GM19324 (cell line): Measurements from ENCODE around the gene ACTG2.
"Not testable (repeated sequence)": the region's sequence is repeated elsewhere in the genome, so short reads cannot be mapped to it uniquely, and the experiment has no call there.

Experiments used
- ATAC-seq: cut with Tn5 transposase; IDR thresholded peaks from one replicate; pipeline ENCODE4 v1.9.1; 2021; ENCODE audit warnings: mild to moderate bottlenecking, moderate library complexity; ENCODE audit not compliant: unreplicated experiment, low FRiP score

ACTG2 gene

DNA sequence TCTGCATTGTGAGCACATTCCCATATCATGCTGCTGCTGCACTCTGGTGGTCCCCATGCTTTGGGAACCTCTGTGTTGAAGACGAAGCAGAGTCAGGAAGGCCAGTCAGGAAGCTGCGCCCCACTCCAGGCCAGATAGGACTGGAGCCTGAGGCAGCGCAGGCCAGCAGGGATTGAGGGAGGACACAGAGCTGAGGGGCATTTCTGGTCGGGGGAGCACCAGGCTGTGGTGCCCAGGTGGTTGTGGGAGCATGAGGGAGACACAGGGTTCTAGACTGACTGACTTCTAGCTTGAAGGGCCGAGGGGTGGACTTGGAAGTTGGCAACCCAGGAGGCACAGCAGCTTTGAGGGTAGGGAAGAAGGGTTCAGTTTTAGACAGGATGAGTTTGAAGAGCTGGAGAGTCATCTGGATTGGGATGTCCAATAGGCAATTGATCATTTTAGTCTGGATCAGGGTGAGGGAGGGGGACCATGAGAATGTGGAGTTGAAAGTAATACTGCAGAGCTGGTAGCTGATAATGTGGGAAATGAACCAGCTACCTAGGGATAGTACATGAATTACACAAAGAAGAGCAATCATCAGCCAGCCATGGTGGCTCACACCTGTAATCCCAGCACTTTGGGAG is 1.4 kb upstream of the ACTG2 start:
- no peak for ATAC-seq

- no peak for ATAC-seq
Observed at GRCh38 chr2:73893764-73894474, 1.1 kb downstream of the ACTG2 start.

- no peak for ATAC-seq
Observed at GRCh38 chr2:73894475-73894850, 1.7 kb downstream of the ACTG2 start.

- no peak for ATAC-seq
Observed at GRCh38 chr2:73894877-73895276, 2.1 kb downstream of the ACTG2 start.

DNA sequence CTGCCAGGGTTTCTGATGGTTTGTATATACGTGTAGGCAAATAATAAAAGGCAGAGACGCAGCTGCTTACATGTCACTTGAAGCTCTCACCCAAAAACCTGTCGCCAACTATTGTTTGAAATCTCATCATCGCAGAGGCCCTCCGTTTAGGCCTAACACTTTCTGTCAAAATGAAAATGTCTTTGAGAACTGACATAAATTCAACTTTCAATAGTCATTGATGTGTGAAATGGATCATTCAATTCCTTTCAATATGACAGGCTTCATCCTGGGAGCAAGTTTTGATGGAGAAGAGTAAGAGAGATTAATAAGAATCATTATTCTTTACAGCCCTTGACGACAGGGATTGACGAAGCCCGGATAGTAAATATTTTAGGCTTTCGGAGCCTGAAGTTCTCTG is 2.7 kb downstream of the ACTG2 start:
- ATAC-seq, result no peak

DNA sequence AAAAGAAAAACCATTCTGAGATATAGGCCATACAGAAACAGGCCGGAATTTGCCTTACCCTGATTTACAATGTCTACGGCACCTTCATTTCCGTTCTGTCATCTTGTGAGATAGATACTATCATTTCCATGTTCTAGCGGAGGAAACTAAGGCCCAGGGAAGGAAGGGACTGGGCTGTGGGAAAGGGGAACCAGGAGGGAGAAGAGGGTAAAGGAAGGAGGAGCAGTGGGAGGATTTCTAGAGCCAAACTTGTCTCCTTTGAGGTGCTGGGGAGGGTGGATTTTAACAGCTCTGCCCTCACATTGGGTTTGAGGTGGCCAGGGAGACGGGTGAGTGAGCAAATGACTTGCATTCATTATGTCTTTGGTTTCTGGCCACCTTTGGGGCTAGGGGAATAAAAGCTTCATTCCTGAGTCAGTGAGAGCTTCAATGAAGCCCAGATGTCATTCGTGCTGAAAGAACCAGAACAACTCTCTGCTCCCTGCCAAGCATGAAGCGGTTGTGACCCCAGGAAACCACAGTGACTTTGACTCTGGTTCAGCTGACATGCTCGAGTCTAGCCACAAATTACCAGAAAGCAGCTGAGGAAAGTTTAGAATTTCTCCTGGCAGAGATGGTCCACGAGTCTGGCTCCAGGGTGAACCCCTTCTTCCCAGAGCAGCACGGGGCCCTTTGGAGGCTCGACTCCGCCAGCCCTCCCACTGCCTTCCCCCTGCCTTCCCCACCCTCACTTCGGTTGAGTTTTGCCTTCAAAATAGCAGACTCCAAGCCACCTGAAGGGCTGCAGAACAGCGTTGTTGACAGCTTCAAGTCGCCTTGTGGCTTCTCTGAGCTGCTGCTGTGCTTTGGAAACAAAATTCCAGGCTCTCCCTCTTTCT is 3.8 kb downstream of the ACTG2 start:
- no peak for ATAC-seq

- ATAC-seq, result no peak
Observed at GRCh38 chr2:73897240-73897583, 4.4 kb downstream of the ACTG2 start.

GRCh38 chr2:73897934-73898333 is 5.1 kb downstream of the ACTG2 start:
- ATAC-seq, result no peak

DNA sequence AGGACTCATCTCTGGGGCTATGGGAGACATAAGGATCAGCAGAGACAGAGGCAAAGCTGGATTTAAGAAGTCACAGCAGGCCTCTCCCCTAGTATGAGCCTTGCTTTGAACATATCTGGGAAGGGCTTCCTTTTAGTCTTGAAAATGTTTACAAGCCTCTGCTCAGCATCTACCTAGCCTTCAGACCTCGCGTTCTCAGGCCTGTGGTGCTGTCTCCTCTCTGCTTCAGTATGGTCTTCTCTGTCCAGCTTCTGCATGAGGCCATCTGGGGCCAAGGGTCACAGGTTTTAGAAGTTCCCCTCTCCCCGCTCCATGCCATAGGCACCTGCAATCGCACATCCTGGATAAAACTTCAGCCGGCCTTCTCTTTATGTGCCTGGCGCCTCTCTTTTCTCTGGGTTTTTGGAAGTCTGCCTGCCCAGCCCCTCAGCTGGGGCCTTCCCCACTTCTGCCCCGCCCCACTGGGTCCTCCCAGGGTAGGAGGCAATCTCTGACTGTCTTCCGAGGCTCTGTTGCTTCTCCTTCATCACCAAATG is 7.1 kb downstream of the ACTG2 start:
- no peak for ATAC-seq

- ATAC-seq, result no peak
Observed at GRCh38 chr2:73901143-73901542, 8.3 kb downstream of the ACTG2 start.

DNA sequence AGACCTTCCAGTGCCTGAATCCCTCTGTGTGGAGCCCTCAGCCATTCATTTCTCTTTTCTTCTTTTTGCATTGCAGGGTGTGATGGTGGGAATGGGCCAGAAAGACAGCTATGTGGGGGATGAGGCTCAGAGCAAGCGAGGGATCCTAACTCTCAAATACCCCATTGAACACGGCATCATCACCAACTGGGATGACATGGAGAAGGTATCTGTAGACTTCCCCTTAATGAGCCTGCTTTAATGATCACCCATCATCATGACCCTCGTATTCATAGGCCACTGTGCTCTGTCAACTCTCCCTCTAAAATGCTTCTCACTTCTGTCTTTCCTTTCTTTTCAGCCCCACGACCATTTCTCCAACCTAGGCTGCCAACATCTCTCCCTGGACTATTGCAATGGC is 9.5 kb downstream of the ACTG2 start:
- ATAC-seq, result no peak

- no peak for ATAC-seq
Observed at GRCh38 chr2:73903313-73903712, 10.5 kb downstream of the ACTG2 start.

- ATAC-seq, result not testable (repeated sequence)
Observed at GRCh38 chr2:73903949-73904613, 11.3 kb downstream of the ACTG2 start.

DNA sequence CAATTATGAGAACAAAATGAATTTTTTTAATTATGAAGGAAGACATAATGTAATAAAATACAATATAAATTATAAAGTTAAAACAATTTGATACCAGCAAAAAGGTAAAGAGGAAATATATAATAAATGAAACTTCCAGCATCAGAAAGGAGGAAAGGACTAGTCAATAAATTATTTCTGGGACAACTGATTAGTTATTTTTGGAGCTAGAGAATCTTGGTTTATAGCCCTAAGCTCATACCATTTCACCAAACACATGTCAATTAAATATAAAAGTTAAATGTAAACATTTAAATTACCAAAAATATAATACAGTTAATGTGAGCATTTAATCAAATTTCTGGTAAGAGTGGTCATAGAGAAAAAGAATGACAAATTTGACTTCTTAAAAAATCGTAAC is 12.1 kb downstream of the ACTG2 start:
- ATAC-seq, result no peak

GRCh38 chr2:73906847-73907505 is 14.2 kb downstream of the ACTG2 start:
- ATAC-seq, result no peak

- ATAC-seq, result no peak
Observed at GRCh38 chr2:73907840-73908452, 15.1 kb downstream of the ACTG2 start.

GRCh38 chr2:73908689-73909652 is 16.2 kb downstream of the ACTG2 start:
- ATAC-seq, result no peak

DNA sequence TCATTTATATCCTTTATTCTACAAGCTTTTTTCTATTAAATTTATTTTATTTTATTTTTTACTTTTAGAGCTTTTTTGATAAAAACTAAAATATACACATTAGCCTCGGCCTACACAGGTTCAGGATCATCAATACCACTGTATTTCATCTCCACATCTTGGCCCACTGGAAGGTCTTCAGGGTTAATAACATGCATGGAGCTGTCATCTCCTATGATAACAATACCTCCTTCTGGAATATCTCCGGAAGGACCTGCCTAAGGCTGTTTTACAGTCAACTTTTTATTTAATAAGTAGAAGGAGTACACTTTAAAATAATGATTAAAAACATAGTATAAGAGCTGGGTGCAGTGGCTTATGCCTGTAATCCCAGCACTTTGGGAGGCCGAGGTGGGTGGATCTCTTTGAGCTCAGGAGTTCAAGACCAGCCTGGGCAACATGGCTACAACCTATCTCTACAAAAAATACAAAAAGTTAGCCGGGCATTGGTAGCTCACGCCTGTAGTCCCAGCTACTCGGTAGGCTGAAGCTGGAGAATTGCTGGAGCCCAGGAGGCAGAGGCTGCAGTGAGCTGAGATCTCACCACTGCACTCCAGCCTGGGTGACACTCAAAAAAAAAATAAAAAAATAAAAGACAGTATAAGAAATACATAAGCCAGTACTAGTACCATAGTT is 18.2 kb downstream of the ACTG2 start:
- ATAC-seq, result no peak
